ENCODE measurements around the gene SLC24A3. TPM values are rescaled to one million over a fixed set of nuclear protein-coding genes. Genes with fewer than 3 reads are reported as not detected.

SLC24A3 gene
- total and polyA plus RNA-seq, 2 of the 13 experiments (the other 11 are each of a cell fraction or from before 2014, with no cell fraction given): not detected

- no peak overlapping the region for H3K27ac ChIP-seq (ENCODE audit: extremely low read length, insufficient read depth, low read length)
- H3K36me3 ChIP-seq (replicated peaks in 1 of 2; ENCODE audit: control insufficient read depth in 1 of 2, insufficient read depth in 2 of 2, low read length in 2 of 2): no peaks in the 10 kb centered on the region
- CTCF ChIA-PET (ENCODE audit: low intra/inter-chr PET ratio, low total read pairs): no interaction called here
- H3K4me2 ChIP-seq (ENCODE audit: low read depth, low read length): no peak overlapping the region
- in situ Hi-C loops (cut with HindIII; ENCODE audit: extremely low pct_ligation_motif_present, low pct_unique_long_range_greater_than_20kb) (loop anchor here (10.0 kb wide), 1 partner anchor 64 kb away; no protein-coding TSS in a partner anchor), intact Hi-C loops (cut with micrococcal nuclease; ENCODE audit: unreplicated experiment) (no loop called here)
- no peak for ATAC-seq
- FAIRE-seq: no peak
- no peaks in the 10 kb centered on the region for H3K9me3 ChIP-seq (ENCODE audit: low read length)
- no peak overlapping the region for H2AFZ ChIP-seq (ENCODE audit: low read length)
- no peak for TF ChIP-seq ZNF598 (CRISPR knock-in tag; IDR thresholded peaks at IDR 0.05; ENCODE audit: borderline replicate concordance)
- no peaks in the 10 kb centered on the region for H4K20me1 ChIP-seq (ENCODE audit: insufficient read depth, low read length)
- WGBS (ENCODE audit: low lambda C conversion rate): 22% methylated on average over 5 of the region's 5 CpGs
- no peaks in the 10 kb centered on the region for H3K4me1 ChIP-seq (ENCODE audit: insufficient read depth, low read length)
- POLR2A ChIA-PET: no interaction called here
- no peak overlapping the region for H3K4me3 ChIP-seq (replicated peaks in 1 of 3; ENCODE audit: insufficient read depth in 1 of 3, low read depth in 2 of 3, low read length in 3 of 3)
- DNase-seq (ENCODE audit: low spot score): no peak
- no peak overlapping the region for H3K9ac ChIP-seq (ENCODE audit: insufficient read depth, low read depth, low read length)
- H3K27me3 ChIP-seq (ENCODE audit: control insufficient read depth in 1 of 2, insufficient read depth in 2 of 2, low read length in 2 of 2): no peaks in the 10 kb centered on the region
- BruUV-seq (replicated peaks): no TSS peak
- H3K79me2 ChIP-seq (ENCODE audit: insufficient read depth, low read length): no peaks in the 10 kb centered on the region
Observed at GRCh38 chr20:19321176-19321575, 108.7 kb downstream of the SLC24A3 start.

- ChIA-PET CTCF (ENCODE audit: low intra/inter-chr PET ratio, low total read pairs) (no interaction called here), POLR2A (no interaction called here)
- 40% methylated on average over 12 of the region's 12 CpGs for WGBS (ENCODE audit: low lambda C conversion rate)
Observed at GRCh38 chr20:19322061-19322985, 109.9 kb downstream of the SLC24A3 start.

More at GRCh38 chr20:19322061-19322985, 109.9 kb downstream of the SLC24A3 start:
- intact Hi-C loops (cut with micrococcal nuclease; ENCODE audit: unreplicated experiment): no loop called here
- ATAC-seq: no peak
- Histone ChIP-seq H3K79me2 (ENCODE audit: insufficient read depth, low read length) (no peaks in the 10 kb centered on the region), H2AFZ (ENCODE audit: low read length) (no peak overlapping the region), H3K9me3 (ENCODE audit: low read length) (no peaks in the 10 kb centered on the region), H3K27ac (ENCODE audit: extremely low read length, insufficient read depth, low read length) (no peak overlapping the region), H3K4me1 (ENCODE audit: insufficient read depth, low read length) (no peaks in the 10 kb centered on the region), H4K20me1 (ENCODE audit: insufficient read depth, low read length) (no peaks in the 10 kb centered on the region), H3K27me3 (ENCODE audit: control insufficient read depth in 1 of 2, insufficient read depth in 2 of 2, low read length in 2 of 2) (no peaks in the 10 kb centered on the region), H3K36me3 (replicated peaks in 1 of 2; ENCODE audit: control insufficient read depth in 1 of 2, insufficient read depth in 2 of 2, low read length in 2 of 2) (no peaks in the 10 kb centered on the region), H3K4me3 (replicated peaks in 1 of 3; ENCODE audit: insufficient read depth in 1 of 3, low read depth in 2 of 3, low read length in 3 of 3) (no peak overlapping the region), H3K4me2 (ENCODE audit: low read depth, low read length) (no peak overlapping the region), H3K9ac (ENCODE audit: insufficient read depth, low read depth, low read length) (no peak overlapping the region)
- FAIRE-seq: no peak
- TF ChIP-seq HMGA1 (CRISPR knock-in tag; conservative IDR thresholded peaks at IDR 0.05) (no peak), KAT8 (CRISPR knock-in tag; IDR thresholded peaks at IDR 0.05) (no peak), NCOA5 (CRISPR knock-in tag; IDR thresholded peaks at IDR 0.05) (no peak), TAF1 (CRISPR knock-in tag; IDR thresholded peaks at IDR 0.05) (no peak), ZFP82 (CRISPR knock-in tag; IDR thresholded peaks at IDR 0.05; ENCODE audit: borderline replicate concordance) (no peak), ZNF703 (CRISPR knock-in tag; IDR thresholded peaks at IDR 0.05; ENCODE audit: borderline replicate concordance) (no peak), ZNF546 (CRISPR knock-in tag; conservative IDR thresholded peaks at IDR 0.05) (no peak), PHB2 (IDR thresholded peaks at IDR 0.05; ENCODE audit: partially characterized antibody) (no peak), E2F5 (CRISPR knock-in tag; conservative IDR thresholded peaks at IDR 0.05) (no peak), GFI1 (CRISPR knock-in tag; IDR thresholded peaks at IDR 0.05; ENCODE audit: borderline replicate concordance) (no peak), FOSL2 (CRISPR knock-in tag; IDR thresholded peaks at IDR 0.05) (no peak), STAG1 (CRISPR knock-in tag; IDR thresholded peaks at IDR 0.05) (no peak), GATAD1 (CRISPR knock-in tag; IDR thresholded peaks at IDR 0.05) (no peak), ZNF460 (CRISPR knock-in tag; IDR thresholded peaks at IDR 0.05; ENCODE audit: borderline replicate concordance) (no peak), CCAR2 (optimal IDR thresholded peaks at IDR 0.05; ENCODE audit: low read depth, low read length) (no peak), ZNF629 (CRISPR knock-in tag; conservative IDR thresholded peaks at IDR 0.05) (no peak), ZNF616 (CRISPR knock-in tag; IDR thresholded peaks at IDR 0.05; ENCODE audit: low read depth) (no peak), GLI4 (CRISPR knock-in tag; IDR thresholded peaks at IDR 0.05; ENCODE audit: borderline replicate concordance) (no peak)
- no peak for DNase-seq (ENCODE audit: low spot score)
- in situ Hi-C loops (cut with HindIII; ENCODE audit: extremely low pct_ligation_motif_present, low pct_unique_long_range_greater_than_20kb): loop anchor here (10.0 kb wide), 1 partner anchor 62 kb away; no protein-coding TSS in a partner anchor
- BruUV-seq (replicated peaks): no TSS peak
